ENCODE measurements around the gene CUX1.

Gene CUX1

GRCh38 chr7:101910991-101911799 lies 93.8 kb downstream of the CUX1 start:
- TF ChIP-seq BCL11B (tag by site-specific recombination; IDR thresholded peaks at IDR 0.05; ENCODE audit: low read depth) (0 out of 2 replicates have a peak, but pooled peaks have one; percentile 58), BCL11A (tag by site-specific recombination; IDR thresholded peaks at IDR 0.05; ENCODE audit: low read depth) (0 out of 2 replicates have a peak, but pooled peaks have one; percentile 10), ZNF398 (tag by site-specific recombination; IDR thresholded peaks at IDR 0.05) (no peak)
- no peaks in the 10 kb centered on the region for H3K9me3 ChIP-seq (ENCODE audit: control insufficient read depth, insufficient read depth, low read depth, low read length)
- POLR2A ChIA-PET = no interaction called here
- no peak overlapping the region for H3K4me3 ChIP-seq (ENCODE audit: low read depth, low read length)
- H3K36me3 ChIP-seq (ENCODE audit: control insufficient read depth in 2 of 2, insufficient read depth in 1 of 2, low read length in 2 of 2) = peaks cover 0 to 7% of the 10 kb centered on the region in 2 experiments; a peak in 1 of 3 replicates
- CTCF ChIA-PET = no interaction called here
- 0 out of 2 replicates have a peak, but pooled peaks cover 5% of the 10 kb centered on the region for H3K4me1 ChIP-seq (ENCODE audit: control insufficient read depth, insufficient read depth, low read length)
- H3K27ac ChIP-seq (ENCODE audit: extremely low read depth, low read depth, low read length) = no peak overlapping the region

- Histone ChIP-seq H3K36me3 (ENCODE audit: control insufficient read depth in 2 of 2, insufficient read depth in 1 of 2, low read length in 2 of 2) (peaks cover 0 to 14% of the 10 kb centered on the region in 2 experiments; a peak in 1 of 3 replicates), H3K9me3 (ENCODE audit: control insufficient read depth, insufficient read depth, low read depth, low read length) (no peaks in the 10 kb centered on the region), H3K27ac (ENCODE audit: extremely low read depth, low read depth, low read length) (no peak overlapping the region), H3K4me3 (ENCODE audit: low read depth, low read length) (no peak overlapping the region), H3K4me1 (ENCODE audit: control insufficient read depth, insufficient read depth, low read length) (0 out of 2 replicates have a peak, but pooled peaks cover 5% of the 10 kb centered on the region)
- TF ChIP-seq BCL6B (tag by site-specific recombination; IDR thresholded peaks at IDR 0.05) (no peak), ZNF223 (tag by site-specific recombination; IDR thresholded peaks at IDR 0.05) (no peak), ZNF510 (tag by site-specific recombination; IDR thresholded peaks at IDR 0.05; ENCODE audit: insufficient replicate concordance) (no peak), ZNF202 (tag by site-specific recombination; IDR thresholded peaks at IDR 0.05; ENCODE audit: borderline replicate concordance) (no peak)
- POLR2A ChIA-PET = no interaction called here
- CTCF ChIA-PET = no interaction called here
These were observed 94.6 kb downstream of the CUX1 start for GRCh38 chr7:101911800-101912715.

GRCh38 chr7:101912716-101913110 lies 95.3 kb downstream of the CUX1 start:
- CTCF ChIA-PET = no interaction called here
- H3K4me1 ChIP-seq (ENCODE audit: control insufficient read depth, insufficient read depth, low read length) = 0 out of 2 replicates have a peak, but pooled peaks cover 5% of the 10 kb centered on the region
- H3K36me3 ChIP-seq (ENCODE audit: control insufficient read depth in 2 of 2, insufficient read depth in 1 of 2, low read length in 2 of 2) = peaks cover 0 to 19% of the 10 kb centered on the region in 2 experiments; a peak in 2 of 3 replicates
- no peak overlapping the region for H3K4me3 ChIP-seq (ENCODE audit: low read depth, low read length)
- H3K9me3 ChIP-seq (ENCODE audit: control insufficient read depth, insufficient read depth, low read depth, low read length) = no peaks in the 10 kb centered on the region
- POLR2A ChIA-PET = no interaction called here
- TF ChIP-seq ZFP3 (tag by site-specific recombination; IDR thresholded peaks at IDR 0.05; ENCODE audit: low read depth) (peak; percentile 71), ZNF776 (tag by site-specific recombination; IDR thresholded peaks at IDR 0.05; ENCODE audit: borderline replicate concordance) (no peak)
- no peak overlapping the region for H3K27ac ChIP-seq (ENCODE audit: extremely low read depth, low read depth, low read length)

GRCh38 chr7:101913247-101913721 lies 95.9 kb downstream of the CUX1 start:
- no peak overlapping the region for H3K27ac ChIP-seq (ENCODE audit: extremely low read depth, low read depth, low read length)
- H3K4me1 ChIP-seq (ENCODE audit: control insufficient read depth, insufficient read depth, low read length) = 0 out of 2 replicates have a peak, but pooled peaks cover 5% of the 10 kb centered on the region
- no peaks in the 10 kb centered on the region for H3K9me3 ChIP-seq (ENCODE audit: control insufficient read depth, insufficient read depth, low read depth, low read length)
- no peak overlapping the region for H3K4me3 ChIP-seq (ENCODE audit: low read depth, low read length)
- H3K36me3 ChIP-seq (ENCODE audit: control insufficient read depth in 2 of 2, insufficient read depth in 1 of 2, low read length in 2 of 2) = peaks cover 0 to 23% of the 10 kb centered on the region in 2 experiments; a peak in 2 of 3 replicates
- POLR2A ChIA-PET = no interaction called here
- CTCF ChIA-PET = no interaction called here
- TF ChIP-seq KLF1 (tag by site-specific recombination; IDR thresholded peaks at IDR 0.05) (no peak), ZBTB48 (tag by site-specific recombination; IDR thresholded peaks at IDR 0.05) (no peak), ZNF2 (tag by site-specific recombination; IDR thresholded peaks at IDR 0.05) (no peak), ZBTB10 (tag by site-specific recombination; IDR thresholded peaks at IDR 0.05) (no peak), ZIC2 (tag by site-specific recombination; IDR thresholded peaks at IDR 0.05) (no peak), YY1 (tag by site-specific recombination; IDR thresholded peaks at IDR 0.05) (no peak), SP2 (tag by site-specific recombination; IDR thresholded peaks at IDR 0.05) (no peak), ZNF391 (tag by site-specific recombination; IDR thresholded peaks at IDR 0.05; ENCODE audit: borderline replicate concordance, low read depth) (no peak), KLF9 (tag by site-specific recombination; IDR thresholded peaks at IDR 0.05; ENCODE audit: low read depth) (no peak), ZNF521 (tag by site-specific recombination; IDR thresholded peaks at IDR 0.05) (no peak)
